ENCODE results near the gene RREB1. TPM values are rescaled to one million over a fixed set of nuclear protein-coding genes. Genes with fewer than 3 reads are reported as not detected.

Gene RREB1
- total and polyA plus RNA-seq, 2 donors (not counting 3 experiments of a cell fraction or from before 2014, with no cell fraction given), result 3.7 to 33.0 TPM

DNA sequence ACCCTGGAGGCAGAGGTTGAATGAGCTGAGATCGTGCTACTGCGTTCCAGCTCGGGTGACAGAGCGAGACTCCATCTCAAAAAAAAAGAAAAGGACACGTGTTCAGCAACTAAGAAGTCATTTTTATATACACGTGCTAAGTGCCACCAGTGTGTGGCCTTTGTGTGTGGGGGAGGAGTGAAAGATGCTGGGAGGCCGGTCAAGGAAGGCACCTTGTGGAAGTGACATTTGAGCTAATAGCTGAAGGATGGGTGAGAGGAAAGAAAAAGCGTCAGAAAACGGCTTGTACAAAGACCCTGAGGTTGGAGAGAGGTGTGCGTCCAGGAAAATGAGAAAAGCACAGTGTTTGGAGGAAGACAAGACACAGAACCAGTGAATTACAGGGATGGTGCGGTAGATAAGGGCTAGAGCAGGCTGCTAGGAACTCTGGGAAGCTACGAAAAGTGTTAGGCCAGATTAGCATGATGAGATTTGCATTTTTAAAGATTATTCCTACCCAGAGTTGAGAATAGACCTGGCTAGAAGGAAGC lies 11.6 kb downstream of the RREB1 start:
- dilution Hi-C loops (cut with MboI; ENCODE audit: extremely low pct_ligation_motif_present, low sequenced_read_pairs), result no loop called here
- peaks cover 3% of the 10 kb centered on the region for H4K20me1 ChIP-seq (replicated peaks; ENCODE audit: control insufficient read depth, extremely low read depth, insufficient read depth, low read length)

More for the DNA sequence above, 11.6 kb downstream of the RREB1 start:
- Histone ChIP-seq H3K9me1 (replicated peaks; ENCODE audit: control insufficient read depth, extremely low read depth, insufficient read depth, low read length) (no peaks in the 10 kb centered on the region), H3K36me3 (ENCODE audit: control insufficient read depth in 2 of 2, extremely low read depth in 1 of 2, insufficient read depth in 2 of 2, low read length in 2 of 2) (no peaks in the 10 kb centered on the region), H3K27me3 (ENCODE audit: control insufficient read depth in 2 of 2, insufficient read depth in 2 of 2, low read length in 2 of 2) (no peaks in the 10 kb centered on the region), H3K9me3 (replicated peaks; ENCODE audit: control insufficient read depth, insufficient read depth, low read length) (no peaks in the 10 kb centered on the region), H2AFZ (ENCODE audit: low read depth, low read length) (no peak overlapping the region), H3K4me2 (ENCODE audit: insufficient read depth, low read length) (no peak overlapping the region), H3K9ac (replicated peaks; ENCODE audit: extremely low read depth, insufficient read depth, low read length) (no peak overlapping the region), H3K27ac (ENCODE audit: insufficient read depth, low read depth, low read length) (no peak overlapping the region), H3K4me3 (replicated peaks in 1 of 3; ENCODE audit: insufficient read depth in 1 of 3, low read depth in 1 of 3, low read length in 3 of 3) (no peak overlapping the region), H3K79me2 (ENCODE audit: control insufficient read depth, insufficient read depth, low read length) (peaks cover 91% of the 10 kb centered on the region), H3K4me1 (ENCODE audit: control insufficient read depth, extremely low read depth, insufficient read depth, low read length) (peaks cover 2% of the 10 kb centered on the region)
- FAIRE-seq (no peak), DNase-seq (ENCODE audit: low read depth, low spot score) (no peak)
- TF ChIP-seq JUN (IDR thresholded peaks at IDR 0.05; ENCODE audit: borderline replicate concordance, insufficient read depth, insufficient read length, low read depth) (no peak), FOS (IDR thresholded peaks at IDR 0.05; ENCODE audit: borderline replicate concordance, insufficient read depth, low read length) (no peak), EZH2 (IDR thresholded peaks at IDR 0.05; ENCODE audit: borderline replicate concordance, low read depth, low read length, severe bottlenecking) (no peak), MYC (IDR thresholded peaks at IDR 0.05; ENCODE audit: low read depth, low read length) (no peak), GATA2 (IDR thresholded peaks at IDR 0.05; ENCODE audit: insufficient read depth, insufficient read length, low read depth, low read length) (no peak), POLR2AphosphoS5 (IDR thresholded peaks at IDR 0.05; ENCODE audit: insufficient read depth, low read depth, low read length) (no peak), POLR2A (IDR thresholded peaks at IDR 0.05; ENCODE audit: low read depth, low read length) (no peak)
- TF ChIP-seq, protein P1, sequence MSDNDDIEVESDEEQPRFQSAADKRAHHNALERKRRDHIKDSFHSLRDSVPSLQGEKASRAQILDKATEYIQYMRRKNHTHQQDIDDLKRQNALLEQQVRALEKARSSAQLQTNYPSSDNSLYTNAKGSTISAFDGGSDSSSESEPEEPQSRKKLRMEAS (IDR thresholded peaks at IDR 0.05; ENCODE audit: insufficient read depth, insufficient read length), result no peak
- TF ChIP-seq, protein P2, sequence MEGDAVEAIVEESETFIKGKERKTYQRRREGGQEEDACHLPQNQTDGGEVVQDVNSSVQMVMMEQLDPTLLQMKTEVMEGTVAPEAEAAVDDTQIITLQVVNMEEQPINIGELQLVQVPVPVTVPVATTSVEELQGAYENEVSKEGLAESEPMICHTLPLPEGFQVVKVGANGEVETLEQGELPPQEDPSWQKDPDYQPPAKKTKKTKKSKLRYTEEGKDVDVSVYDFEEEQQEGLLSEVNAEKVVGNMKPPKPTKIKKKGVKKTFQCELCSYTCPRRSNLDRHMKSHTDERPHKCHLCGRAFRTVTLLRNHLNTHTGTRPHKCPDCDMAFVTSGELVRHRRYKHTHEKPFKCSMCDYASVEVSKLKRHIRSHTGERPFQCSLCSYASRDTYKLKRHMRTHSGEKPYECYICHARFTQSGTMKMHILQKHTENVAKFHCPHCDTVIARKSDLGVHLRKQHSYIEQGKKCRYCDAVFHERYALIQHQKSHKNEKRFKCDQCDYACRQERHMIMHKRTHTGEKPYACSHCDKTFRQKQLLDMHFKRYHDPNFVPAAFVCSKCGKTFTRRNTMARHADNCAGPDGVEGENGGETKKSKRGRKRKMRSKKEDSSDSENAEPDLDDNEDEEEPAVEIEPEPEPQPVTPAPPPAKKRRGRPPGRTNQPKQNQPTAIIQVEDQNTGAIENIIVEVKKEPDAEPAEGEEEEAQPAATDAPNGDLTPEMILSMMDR (IDR thresholded peaks at IDR 0.05; ENCODE audit: extremely low read depth in 1 of 2, insufficient read depth in 1 of 2, low read depth in 1 of 2, low read length in 2 of 2), result no peak
- intact Hi-C loops (cut with micrococcal nuclease), result no loop called here
- CTCF ChIA-PET, result no interaction called here
- BruUV-seq (replicated peaks), result no TSS peak
- POLR2A ChIA-PET, result no interaction called here

Data from endothelial cell of umbilical vein (primary cell).